Activated CD4-positive, alpha-beta T cell treated with anti-CD3 and anti-CD28 coated beads, Interleukin-2, amount 50 U/mL, for 4 hours (primary cell): ENCODE results near the gene KITLG.
"Not testable (repeated sequence)": the region's sequence is repeated elsewhere in the genome, so short reads cannot be mapped to it uniquely, and the experiment has no call there.

Source experiments
- DNase-seq, 2 experiments: peaks; one replicate each; pipeline ENCODE4 v3.0.0-alpha.2; 2020

KITLG gene

GRCh38 chr12:88575361-88575970 is 4.8 kb downstream of the KITLG start:
- DNase-seq: no peak

DNA sequence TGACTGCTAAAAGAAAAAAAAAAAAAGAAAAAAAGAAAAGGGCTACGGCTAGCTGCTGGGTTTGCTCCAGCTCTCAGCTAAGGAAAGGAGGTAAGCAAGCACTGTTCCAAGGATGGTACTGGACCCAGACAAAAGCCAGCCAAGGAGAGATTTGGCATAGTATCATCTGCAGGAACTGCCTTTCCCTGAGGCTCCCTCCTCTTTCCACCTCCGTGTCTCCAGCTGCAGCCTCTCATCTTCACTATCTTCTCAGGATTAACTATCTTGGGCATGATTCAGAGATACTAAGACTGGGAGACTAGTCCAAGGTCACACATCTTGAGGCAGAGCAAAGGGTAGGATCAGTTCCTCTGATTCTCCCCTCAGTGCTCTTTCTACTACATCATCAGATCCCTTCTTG is 6.0 kb downstream of the KITLG start:
- DNase-seq: no peak

DNA sequence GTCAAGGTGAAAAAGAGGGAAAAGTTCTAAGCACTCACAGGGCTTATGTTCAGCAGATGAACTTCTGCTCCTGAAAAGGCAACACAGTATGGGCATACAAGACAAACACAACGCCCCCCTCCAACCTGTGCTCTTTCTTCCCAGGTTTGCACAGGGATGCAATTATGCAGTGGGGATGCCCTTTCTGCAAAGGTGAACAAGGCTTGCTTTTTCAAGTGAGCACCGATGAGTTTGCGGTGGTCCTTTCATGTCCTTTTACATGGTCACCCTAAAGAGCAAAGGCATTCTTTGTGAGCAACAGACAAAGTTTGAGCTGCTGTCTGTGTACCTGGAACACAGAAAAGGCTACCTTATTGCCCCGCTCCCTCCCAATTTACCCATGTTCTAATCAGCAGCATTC is 6.7 kb downstream of the KITLG start:
- no peak for DNase-seq

- DNase-seq: no peak
Observed at GRCh38 chr12:88572781-88573549, 7.3 kb downstream of the KITLG start.

- DNase-seq: no peak
Observed at GRCh38 chr12:88571543-88571942, 8.7 kb downstream of the KITLG start.

GRCh38 chr12:88570103-88570502 is 10.2 kb downstream of the KITLG start:
- no peak for DNase-seq

- DNase-seq: no peak
Observed at GRCh38 chr12:88566430-88566829, 13.8 kb downstream of the KITLG start.

DNA sequence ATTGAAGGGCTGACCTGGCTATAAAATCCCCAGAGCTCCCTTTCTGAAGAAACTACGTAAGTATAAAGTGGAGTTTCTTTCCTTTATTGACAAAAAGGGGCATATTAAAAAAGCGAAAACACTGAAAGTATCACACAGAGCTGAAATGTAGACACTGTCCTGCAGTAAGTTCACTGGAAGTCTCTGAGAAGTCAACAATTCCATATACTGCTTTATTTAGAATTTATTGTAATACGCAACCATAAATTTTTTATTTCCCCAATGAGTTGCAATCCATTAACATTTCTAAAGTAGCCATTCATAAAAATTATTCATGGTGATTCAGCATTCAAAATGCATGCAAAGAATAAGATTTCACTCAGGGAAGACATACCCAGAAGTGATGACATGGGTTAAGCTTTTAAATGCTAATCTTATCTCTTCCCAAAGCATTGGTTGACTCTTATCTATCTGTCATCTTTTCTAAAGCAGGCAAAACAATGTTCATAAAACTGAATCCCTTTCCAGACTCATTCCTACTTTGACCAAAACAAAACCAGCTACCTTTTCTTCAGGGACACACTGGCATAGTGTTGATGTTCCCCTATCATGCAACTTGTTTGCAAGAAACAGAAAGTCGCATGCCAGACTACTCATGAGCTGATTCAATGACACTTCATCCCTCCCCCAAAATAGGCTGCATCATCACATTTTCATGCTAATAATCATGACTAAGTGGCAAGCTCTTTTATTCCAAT is 17.3 kb downstream of the KITLG start:
- no peak for DNase-seq

DNA sequence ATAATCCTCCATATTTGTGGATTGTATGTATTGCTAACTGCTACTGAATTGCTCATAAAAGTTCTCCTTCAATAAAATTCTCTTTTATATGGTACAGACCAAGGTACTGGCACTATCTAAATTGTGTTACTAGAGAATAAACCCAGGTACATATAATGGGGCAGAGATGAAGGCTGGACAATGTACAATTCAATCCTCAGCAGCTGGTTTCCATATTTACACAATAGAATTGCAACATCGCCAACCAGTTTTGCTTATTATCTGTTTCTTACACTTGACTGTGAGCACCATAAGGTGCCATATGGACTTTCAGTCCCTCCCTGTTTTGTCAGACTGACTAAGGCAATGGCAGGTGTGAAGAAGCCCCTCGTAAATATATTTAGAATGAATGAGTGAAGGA is 18.1 kb downstream of the KITLG start:
- no peak for DNase-seq

DNA sequence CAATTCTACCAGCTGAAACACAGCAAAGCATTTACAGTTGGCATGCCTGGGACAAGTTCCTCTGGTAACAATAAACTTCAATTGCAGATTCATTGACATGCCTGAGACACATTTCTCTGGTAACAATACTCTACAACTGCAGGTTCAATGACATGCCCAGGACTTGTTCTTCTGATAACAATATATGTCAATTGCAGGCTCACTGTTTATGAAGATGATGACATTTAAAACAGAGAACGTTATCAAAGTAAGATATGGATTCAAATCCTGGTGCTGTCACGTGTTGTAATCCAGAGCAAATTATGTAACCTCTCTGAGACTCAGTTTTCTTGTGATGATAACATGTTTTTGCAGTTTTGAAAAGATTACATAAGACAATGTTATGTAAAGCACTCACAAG is 20.5 kb downstream of the KITLG start:
- no peak for DNase-seq

DNA sequence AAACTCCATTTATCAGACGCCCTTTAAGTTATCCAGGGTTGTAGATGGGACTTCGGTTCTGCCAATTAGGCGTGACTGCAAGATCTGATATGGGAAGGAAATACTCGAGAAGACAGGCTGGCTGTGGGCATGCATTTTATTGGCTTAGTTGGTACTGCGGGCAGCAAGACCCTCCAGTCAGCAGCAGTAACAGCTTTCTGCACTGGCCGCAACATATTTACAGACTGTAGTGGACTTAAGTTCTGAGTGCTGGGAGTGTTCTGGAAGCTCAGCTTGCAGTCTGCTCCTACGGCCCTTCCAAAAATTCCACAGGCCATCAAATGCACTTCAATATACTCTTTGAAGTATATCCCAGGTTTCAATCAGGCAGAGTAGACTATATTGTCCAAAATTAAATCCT is 21.1 kb downstream of the KITLG start:
- DNase-seq: no peak

- no peak for DNase-seq
Observed at GRCh38 chr12:88558340-88558867, 21.9 kb downstream of the KITLG start.

GRCh38 chr12:88556213-88556774 is 24.0 kb downstream of the KITLG start:
- DNase-seq: no peak

GRCh38 chr12:88553941-88554658 is 26.2 kb downstream of the KITLG start:
- DNase-seq: no peak

DNA sequence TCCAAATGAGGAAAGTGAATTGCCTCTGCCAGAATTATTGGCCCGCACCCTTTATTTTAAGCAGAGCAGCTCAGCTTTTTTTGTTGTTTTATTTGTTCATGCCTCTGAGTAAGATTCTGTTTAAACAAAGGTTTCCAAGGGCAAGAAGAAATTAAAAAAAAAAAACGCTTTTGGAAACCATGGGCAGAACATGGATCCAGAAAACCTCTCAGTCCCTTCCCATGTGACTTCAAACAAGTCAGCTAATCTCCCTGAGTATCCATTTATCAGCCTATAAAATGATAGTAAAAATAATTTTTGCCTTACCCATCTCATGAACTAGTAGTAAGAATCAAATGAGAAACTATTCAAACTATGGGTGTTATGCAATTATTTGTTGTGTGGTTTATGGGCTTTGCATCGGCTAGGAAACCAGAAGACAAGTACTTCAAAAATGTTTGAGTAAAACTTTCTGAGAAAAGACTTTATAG is 27.6 kb downstream of the KITLG start:
- no peak for DNase-seq

DNA sequence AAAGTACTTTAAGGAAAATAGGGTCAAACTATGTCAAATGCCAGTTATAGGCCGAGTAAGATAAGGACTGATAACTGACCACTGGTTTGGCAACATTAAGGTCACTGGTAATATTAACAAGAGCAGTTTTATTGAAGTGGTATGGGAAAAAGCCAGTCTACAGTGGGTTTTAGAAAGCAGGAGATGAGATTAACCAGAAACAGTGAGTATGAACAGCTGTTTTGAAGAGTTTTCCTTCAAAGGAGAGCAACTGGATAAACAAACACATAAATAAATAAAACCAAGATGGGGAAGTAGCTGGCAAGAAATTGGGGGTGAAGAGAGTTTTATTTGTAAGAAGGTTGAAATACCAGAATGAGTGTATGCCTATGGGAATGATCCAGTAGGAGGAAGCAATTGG is 30.3 kb downstream of the KITLG start:
- no peak for DNase-seq

GRCh38 chr12:88547949-88548348 is 32.3 kb downstream of the KITLG start:
- not testable (repeated sequence) for DNase-seq

- DNase-seq: no peak
Observed at GRCh38 chr12:88546853-88547252, 33.4 kb downstream of the KITLG start.

- DNase-seq: no peak
Observed at GRCh38 chr12:88546226-88546625, 34.0 kb downstream of the KITLG start.

DNA sequence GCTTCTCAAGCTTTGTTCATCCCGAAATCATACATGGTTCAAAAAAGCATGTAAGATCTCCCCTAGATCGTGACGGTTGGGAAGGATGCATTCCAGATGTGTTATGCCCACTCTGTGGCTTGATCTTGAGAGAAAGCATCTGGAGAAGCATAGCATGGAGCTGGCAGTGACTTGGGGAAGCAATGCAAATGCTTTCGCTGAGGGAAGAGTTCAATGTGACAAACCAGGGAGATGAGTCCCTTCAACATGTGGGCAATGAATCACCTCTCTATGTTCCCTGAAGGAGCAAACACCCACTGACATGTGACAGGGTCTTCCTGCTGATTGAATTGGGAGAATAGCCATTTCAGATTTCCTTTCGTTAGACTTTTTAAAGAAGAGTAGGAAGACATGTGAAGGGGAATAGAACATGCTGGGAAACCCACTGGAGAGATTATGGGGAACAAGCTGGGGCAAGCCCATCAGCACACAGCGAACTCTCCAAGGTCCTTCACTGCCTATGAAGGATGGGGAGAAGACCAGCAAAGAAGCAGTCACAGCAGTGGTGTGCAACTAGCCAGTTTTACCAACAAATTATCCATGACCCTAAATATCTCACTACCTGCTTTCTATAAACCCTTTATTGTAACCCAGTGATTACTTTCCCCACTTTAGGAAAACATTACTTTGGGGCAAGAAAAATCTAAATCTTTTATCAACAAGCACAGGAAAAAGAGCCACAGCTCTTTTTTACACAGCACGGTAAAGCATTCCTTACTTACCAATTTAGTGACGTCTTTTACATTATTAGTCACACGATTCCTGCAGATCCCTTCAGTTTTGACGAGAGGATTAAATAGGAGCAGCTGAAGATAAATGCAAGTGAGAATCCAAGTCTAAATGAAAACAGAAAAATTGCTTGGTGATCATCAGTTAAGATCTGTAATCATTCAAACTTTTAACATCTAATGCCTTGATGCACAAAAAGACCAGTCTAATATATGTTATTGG is 35.0 kb downstream of the KITLG start:
- DNase-seq: no peak

DNA sequence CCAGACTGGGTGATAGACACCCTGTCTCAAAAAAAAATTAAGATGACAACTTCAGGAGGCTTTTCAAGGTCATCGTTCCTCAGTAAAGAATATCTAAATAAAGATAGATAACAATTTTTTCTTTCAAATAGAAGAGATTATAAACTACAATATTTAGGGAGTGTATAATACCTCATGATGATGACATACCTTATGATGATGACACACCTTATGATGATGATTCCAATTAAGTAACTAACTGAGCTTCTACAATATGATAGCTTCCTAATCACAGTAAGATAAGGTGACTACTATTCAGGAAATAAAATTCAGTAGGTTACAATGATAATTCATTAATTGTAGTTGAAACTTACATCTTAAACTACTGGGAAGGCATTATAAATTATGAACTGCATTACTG is 40.4 kb downstream of the KITLG start:
- no peak for DNase-seq
